Chondrocyte (in vitro differentiated cells): ENCODE measurements around the gene TOM1L2. TPM values are rescaled to one million over a fixed set of nuclear protein-coding genes. Genes with fewer than 3 reads are reported as not detected.

ENCODE experiments used
- DNase-seq: peaks from one replicate; pipeline ENCODE4 v3.0.0; 2021; ENCODE audit warnings: mixed read lengths, low spot score
- H3K27ac Mint-ChIP-seq: one replicate; pipeline ENCODE4 v1.8.0; 2021; ENCODE audit warnings: mild to moderate bottlenecking, moderate library complexity, mixed read lengths; ENCODE audit not compliant: unreplicated experiment
- H3K27me3 Mint-ChIP-seq: 2 replicates; pipeline ENCODE4 v1.8.0; 2021; ENCODE audit warnings: low read depth, mixed read lengths
- H3K36me3 Mint-ChIP-seq: 2 replicates; pipeline ENCODE4 v1.8.0; 2021; ENCODE audit warnings: low read depth, mixed read lengths
- H3K4me1 Mint-ChIP-seq: 2 replicates; pipeline ENCODE4 v1.8.0; 2021; ENCODE audit warnings: low read depth, mild to moderate bottlenecking, mixed read lengths
- H3K4me3 Mint-ChIP-seq: one replicate; pipeline ENCODE4 v1.8.0; 2021; ENCODE audit warnings: mild to moderate bottlenecking, moderate library complexity, mixed read lengths; ENCODE audit not compliant: unreplicated experiment
- H3K9me3 Mint-ChIP-seq: 2 replicates; pipeline ENCODE4 v1.8.0; 2021; ENCODE audit warnings: low read depth, mixed read lengths
- total RNA-seq: library from RNA; stranded (reverse); gene quantifications from 3 replicates; pipeline ENCODE4 v1.2.1, GENCODE V29; 2021
- TF ChIP-seq, protein P1 (sequence below): fragments of 200-600 bp; sonication (generic); IDR thresholded peaks from 2 replicates; pipeline ENCODE4 v1.5.0; 2021; ENCODE audit warnings: antibody characterized with exemption, mild to moderate bottlenecking, moderate library complexity

Gene TOM1L2
- total RNA-seq, 1 donor from 2014 or later, result 56.1 TPM

DNA sequence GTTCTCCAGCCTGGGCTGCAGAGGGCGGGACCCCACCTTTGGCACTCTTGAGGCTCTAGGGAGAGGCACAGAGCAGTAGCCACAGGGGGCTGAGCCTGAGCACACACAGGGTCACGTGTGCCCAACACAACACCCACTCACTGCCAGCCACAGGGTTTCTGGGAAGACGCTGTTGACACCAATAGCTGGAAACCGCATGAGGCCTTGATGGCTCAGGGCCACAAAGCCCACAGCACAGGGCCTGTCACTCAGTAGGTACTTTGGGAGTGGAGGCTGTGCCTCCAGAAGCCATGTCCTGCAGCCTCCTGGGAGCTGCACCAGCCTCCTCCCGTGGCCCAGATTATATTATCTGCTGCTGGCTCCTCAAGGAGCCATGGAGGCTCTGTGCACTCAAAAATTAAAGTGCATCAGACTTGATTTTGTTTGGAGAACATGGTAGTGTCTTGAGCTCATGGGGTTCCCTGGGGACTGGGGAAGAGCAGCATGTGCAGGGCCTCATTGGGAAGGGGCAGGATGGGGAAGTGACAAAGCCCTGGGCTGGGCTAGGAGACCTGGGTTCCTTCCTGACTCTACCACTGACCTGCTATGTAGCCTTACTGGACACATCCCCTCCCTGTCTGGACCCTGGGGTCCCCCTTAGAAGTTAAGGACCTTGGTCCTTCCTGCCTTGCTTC, 122.9 kb downstream of the TOM1L2 start:
- no peaks in the 10 kb centered on the region for H3K9me3 Mint-ChIP-seq
- TF ChIP-seq, protein P1, sequence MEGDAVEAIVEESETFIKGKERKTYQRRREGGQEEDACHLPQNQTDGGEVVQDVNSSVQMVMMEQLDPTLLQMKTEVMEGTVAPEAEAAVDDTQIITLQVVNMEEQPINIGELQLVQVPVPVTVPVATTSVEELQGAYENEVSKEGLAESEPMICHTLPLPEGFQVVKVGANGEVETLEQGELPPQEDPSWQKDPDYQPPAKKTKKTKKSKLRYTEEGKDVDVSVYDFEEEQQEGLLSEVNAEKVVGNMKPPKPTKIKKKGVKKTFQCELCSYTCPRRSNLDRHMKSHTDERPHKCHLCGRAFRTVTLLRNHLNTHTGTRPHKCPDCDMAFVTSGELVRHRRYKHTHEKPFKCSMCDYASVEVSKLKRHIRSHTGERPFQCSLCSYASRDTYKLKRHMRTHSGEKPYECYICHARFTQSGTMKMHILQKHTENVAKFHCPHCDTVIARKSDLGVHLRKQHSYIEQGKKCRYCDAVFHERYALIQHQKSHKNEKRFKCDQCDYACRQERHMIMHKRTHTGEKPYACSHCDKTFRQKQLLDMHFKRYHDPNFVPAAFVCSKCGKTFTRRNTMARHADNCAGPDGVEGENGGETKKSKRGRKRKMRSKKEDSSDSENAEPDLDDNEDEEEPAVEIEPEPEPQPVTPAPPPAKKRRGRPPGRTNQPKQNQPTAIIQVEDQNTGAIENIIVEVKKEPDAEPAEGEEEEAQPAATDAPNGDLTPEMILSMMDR, result no peak
- peaks cover 15% of the 10 kb centered on the region for H3K36me3 Mint-ChIP-seq
- DNase-seq, result no peak
- H3K4me1 Mint-ChIP-seq, result peaks cover 34% of the 10 kb centered on the region
- no peaks in the 10 kb centered on the region for H3K27me3 Mint-ChIP-seq
- peak overlapping the region; percentile 13 for H3K27ac Mint-ChIP-seq
- H3K4me3 Mint-ChIP-seq, result no peak overlapping the region

GRCh38 chr17:17848311-17849082, 123.7 kb downstream of the TOM1L2 start:
- H3K9me3 Mint-ChIP-seq, result no peaks in the 10 kb centered on the region
- peaks cover 15% of the 10 kb centered on the region for H3K36me3 Mint-ChIP-seq
- DNase-seq, result no peak
- H3K27ac Mint-ChIP-seq, result no peak overlapping the region
- H3K4me1 Mint-ChIP-seq, result peaks cover 27% of the 10 kb centered on the region
- no peaks in the 10 kb centered on the region for H3K27me3 Mint-ChIP-seq
- no peak overlapping the region for H3K4me3 Mint-ChIP-seq
- TF ChIP-seq, protein P1, result no peak

DNA sequence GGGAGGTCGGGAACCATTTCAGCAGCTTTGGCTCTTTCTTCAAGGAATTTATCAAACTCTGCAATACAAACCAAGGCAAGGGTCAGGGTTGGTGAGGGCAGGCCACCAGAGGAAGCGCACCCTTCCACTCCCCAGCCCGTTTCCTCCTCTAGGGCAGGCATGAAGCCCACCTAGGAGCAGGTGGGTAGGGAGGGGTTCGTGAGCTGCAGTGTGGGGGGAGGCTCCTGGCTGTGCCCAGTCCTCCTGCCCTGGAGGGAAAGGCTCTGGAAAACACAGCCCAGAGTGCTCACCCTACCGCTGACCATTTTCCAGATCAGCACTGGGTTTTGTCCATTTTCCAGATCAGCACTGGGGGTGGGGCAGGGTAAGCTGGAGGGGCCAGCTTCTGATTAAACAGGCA, 124.5 kb downstream of the TOM1L2 start:
- TF ChIP-seq, protein P1, result no peak
- Mint-ChIP-seq H3K27me3 (no peaks in the 10 kb centered on the region), H3K4me3 (no peak overlapping the region), H3K36me3 (peaks cover 15% of the 10 kb centered on the region), H3K9me3 (no peaks in the 10 kb centered on the region), H3K4me1 (peaks cover 21% of the 10 kb centered on the region), H3K27ac (no peak overlapping the region)
- DNase-seq, result no peak

GRCh38 chr17:17847118-17847689, 125.0 kb downstream of the TOM1L2 start:
- Mint-ChIP-seq H3K9me3 (no peaks in the 10 kb centered on the region), H3K4me1 (peaks cover 21% of the 10 kb centered on the region), H3K27me3 (no peaks in the 10 kb centered on the region), H3K4me3 (no peak overlapping the region), H3K36me3 (peaks cover 14% of the 10 kb centered on the region), H3K27ac (no peak overlapping the region)
- TF ChIP-seq, protein P1, result no peak
- no peak for DNase-seq

- Mint-ChIP-seq H3K27me3 (no peaks in the 10 kb centered on the region), H3K27ac (no peak overlapping the region), H3K36me3 (peaks cover 14% of the 10 kb centered on the region), H3K4me1 (peaks cover 23% of the 10 kb centered on the region), H3K4me3 (no peak overlapping the region), H3K9me3 (no peaks in the 10 kb centered on the region)
- no peak for DNase-seq
- TF ChIP-seq, protein P1, result no peak
Measured at GRCh38 chr17:17846645-17847044, 125.6 kb downstream of the TOM1L2 start.
